ENCODE measurements around the gene ZNF283.
A peak's percentile ranks its signal among the peaks of the same experiment; 100 is the strongest.

ZNF283 gene

GRCh38 chr19:43783636-43784035 is 43.5 kb upstream of the ZNF283 start:
- TF ChIP-seq ZNF114 (tag by site-specific recombination; IDR thresholded peaks at IDR 0.05) (0 out of 2 replicates have a peak, but pooled peaks have one; percentile 46), ZNF16 (tag by site-specific recombination; IDR thresholded peaks at IDR 0.05; ENCODE audit: low read depth) (no peak), ZNF416 (tag by site-specific recombination; IDR thresholded peaks at IDR 0.05) (0 out of 2 replicates have a peak, but pooled peaks have one; percentile 49), ZNF548 (tag by site-specific recombination; IDR thresholded peaks at IDR 0.05) (peak; percentile 15; the same call in 1 of the 2 replicates), RBAK (tag by site-specific recombination; IDR thresholded peaks at IDR 0.05) (0 out of 2 replicates have a peak, but pooled peaks have one; percentile 21), ZNF624 (tag by site-specific recombination; IDR thresholded peaks at IDR 0.05) (0 out of 2 replicates have a peak, but pooled peaks have one; percentile 33), ZNF521 (tag by site-specific recombination; IDR thresholded peaks at IDR 0.05) (peak; percentile 80; the same call in 1 of the 2 replicates), ZNF677 (tag by site-specific recombination; IDR thresholded peaks at IDR 0.05) (no peak), ZNF791 (tag by site-specific recombination; IDR thresholded peaks at IDR 0.05) (0 out of 2 replicates have a peak, but pooled peaks have one; percentile 13), ZNF571 (tag by site-specific recombination; IDR thresholded peaks at IDR 0.05) (peak; percentile 59; the same call in 1 of the 2 replicates), ZNF366 (tag by site-specific recombination; conservative IDR thresholded peaks at IDR 0.05) (peak; percentile 39), ZNF112 (tag by site-specific recombination; IDR thresholded peaks at IDR 0.05) (0 out of 2 replicates have a peak, but pooled peaks have one; percentile 38), ZNF157 (tag by site-specific recombination; IDR thresholded peaks at IDR 0.05) (0 out of 2 replicates have a peak, but pooled peaks have one; percentile 32), ZNF501 (tag by site-specific recombination; IDR thresholded peaks at IDR 0.05) (no peak), YY2 (tag by site-specific recombination; IDR thresholded peaks at IDR 0.05) (0 out of 2 replicates have a peak, but pooled peaks have one; percentile 34), ZNF510 (tag by site-specific recombination; IDR thresholded peaks at IDR 0.05; ENCODE audit: insufficient replicate concordance) (no peak), ZNF621 (tag by site-specific recombination; IDR thresholded peaks at IDR 0.05) (peak; percentile 30; the same call in 1 of the 2 replicates), ZNF223 (tag by site-specific recombination; IDR thresholded peaks at IDR 0.05) (no peak), ZNF341 (tag by site-specific recombination; IDR thresholded peaks at IDR 0.05; ENCODE audit: low read depth) (no peak), ZNF645 (tag by site-specific recombination; IDR thresholded peaks at IDR 0.05) (0 out of 2 replicates have a peak, but pooled peaks have one; percentile 21)
- Histone ChIP-seq H3K36me3 (ENCODE audit: control insufficient read depth in 2 of 2, insufficient read depth in 1 of 2, low read length in 2 of 2) (no peaks in the 10 kb centered on the region), H3K4me3 (ENCODE audit: low read depth, low read length) (no peak overlapping the region), H3K9me3 (ENCODE audit: control insufficient read depth, insufficient read depth, low read depth, low read length) (no peaks in the 10 kb centered on the region; the same call in 1 of the 2 replicates), H3K27ac (ENCODE audit: extremely low read depth, low read depth, low read length) (no peak overlapping the region), H3K4me1 (ENCODE audit: control insufficient read depth, insufficient read depth, low read length) (no peaks in the 10 kb centered on the region; the same call in 1 of the 2 replicates)
- POLR2A ChIA-PET = no interaction called here
- CTCF ChIA-PET = interaction anchor here (0.6 to 15.3 kb wide), 4 partner anchors 17 to 310 kb away, joined by 3 to 213 read pairs (median 58); no protein-coding TSS in a partner anchor

- ChIA-PET CTCF (interaction anchor here (0.6 to 15.3 kb wide), 29 partner anchors 8 to 1600 kb away, joined by 3 to 213 read pairs (median 5); partner anchors contain the start of genes IRGC and SMG9), POLR2A (interaction anchor here (0.6 to 1.9 kb wide), 4 partner anchors 13 to 39 kb away, joined by 3 to 10 read pairs (median 6); partner anchors contain the start of gene SMG9)
- H3K9me3 ChIP-seq (ENCODE audit: control insufficient read depth, insufficient read depth, low read depth, low read length) = no peaks in the 10 kb centered on the region; the same call in 1 of the 2 replicates
- H3K27ac ChIP-seq (ENCODE audit: extremely low read depth, low read depth, low read length) = peak overlapping the region; percentile 28; the same call in 1 of the 2 replicates
- H3K36me3 ChIP-seq (ENCODE audit: control insufficient read depth in 2 of 2, insufficient read depth in 1 of 2, low read length in 2 of 2) = no peaks in the 10 kb centered on the region
- no peak overlapping the region for H3K4me3 ChIP-seq (ENCODE audit: low read depth, low read length)
- no peaks in the 10 kb centered on the region; the same call in 1 of the 2 replicates for H3K4me1 ChIP-seq (ENCODE audit: control insufficient read depth, insufficient read depth, low read length)
- TF ChIP-seq ZNF555 (tag by site-specific recombination; conservative IDR thresholded peaks at IDR 0.05) (no peak), ZNF214 (tag by site-specific recombination; IDR thresholded peaks at IDR 0.05; ENCODE audit: borderline replicate concordance) (no peak), ZNF292 (tag by site-specific recombination; IDR thresholded peaks at IDR 0.05; ENCODE audit: borderline replicate concordance, low read depth) (no peak), ZNF449 (tag by site-specific recombination; IDR thresholded peaks at IDR 0.05) (no peak), KLF1 (tag by site-specific recombination; IDR thresholded peaks at IDR 0.05) (peak; percentile 54; the same call in 1 of the 2 replicates), ZNF140 (tag by site-specific recombination; IDR thresholded peaks at IDR 0.05) (no peak), KLF9 (tag by site-specific recombination; IDR thresholded peaks at IDR 0.05; ENCODE audit: low read depth) (peak; percentile 6; the same call in 1 of the 2 replicates), ZNF280D (tag by site-specific recombination; IDR thresholded peaks at IDR 0.05) (peak; percentile 44; the same call in 1 of the 2 replicates), ZNF24 (tag by site-specific recombination; IDR thresholded peaks at IDR 0.05) (no peak), ZNF600 (tag by site-specific recombination; IDR thresholded peaks at IDR 0.05) (peak; percentile 78)
Observed at GRCh38 chr19:43784241-43784980, 42.7 kb upstream of the ZNF283 start.

Data from HEK293 (cell line).